HG03432 (cell line): ENCODE results near the gene IFNGR2.
"Not testable (repeated sequence)": the region's sequence is repeated elsewhere in the genome, so short reads cannot be mapped to it uniquely, and the experiment has no call there.

Experiments used
- ATAC-seq: cut with Tn5 transposase; IDR thresholded peaks from one replicate; pipeline ENCODE4 v1.9.1; 2021; ENCODE audit warnings: mild to moderate bottlenecking, moderate library complexity; ENCODE audit not compliant: unreplicated experiment

IFNGR2 gene, protein sequence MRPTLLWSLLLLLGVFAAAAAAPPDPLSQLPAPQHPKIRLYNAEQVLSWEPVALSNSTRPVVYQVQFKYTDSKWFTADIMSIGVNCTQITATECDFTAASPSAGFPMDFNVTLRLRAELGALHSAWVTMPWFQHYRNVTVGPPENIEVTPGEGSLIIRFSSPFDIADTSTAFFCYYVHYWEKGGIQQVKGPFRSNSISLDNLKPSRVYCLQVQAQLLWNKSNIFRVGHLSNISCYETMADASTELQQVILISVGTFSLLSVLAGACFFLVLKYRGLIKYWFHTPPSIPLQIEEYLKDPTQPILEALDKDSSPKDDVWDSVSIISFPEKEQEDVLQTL

DNA sequence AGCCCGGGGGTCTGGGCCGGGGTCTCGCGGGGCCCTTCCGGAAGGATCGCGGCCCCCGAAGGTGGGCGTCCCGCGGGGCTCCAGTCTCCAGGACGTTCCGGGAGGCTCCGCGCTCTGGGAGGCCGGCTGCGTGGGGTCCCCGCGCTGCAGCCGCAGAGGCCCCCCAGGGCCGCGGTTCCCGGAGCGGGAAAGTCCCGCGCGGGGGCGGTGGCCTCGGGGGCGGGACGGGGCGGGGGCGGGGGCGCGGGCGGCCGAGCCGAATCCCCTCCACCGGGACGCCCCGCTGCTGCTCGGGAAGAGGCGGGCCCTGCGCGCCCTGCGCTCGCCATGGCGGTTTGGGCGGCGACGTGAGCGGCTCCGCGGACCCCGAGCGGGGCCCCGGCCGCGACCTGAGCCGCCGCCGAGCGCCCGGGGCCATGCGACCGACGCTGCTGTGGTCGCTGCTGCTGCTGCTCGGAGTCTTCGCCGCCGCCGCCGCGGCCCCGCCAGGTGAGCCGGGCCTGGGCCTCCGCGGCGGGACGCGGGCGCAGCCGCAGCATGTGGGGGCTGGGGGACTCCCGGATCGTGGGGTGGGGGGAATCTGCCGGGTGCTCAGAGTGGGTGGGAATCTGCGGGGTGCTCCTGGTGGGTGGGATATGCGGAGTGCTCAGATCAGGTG lies at the start of gene IFNGR2:
Gene IFNGR2, plus strand, starts transcription at position 286 of the 658 bp plus-strand sequence. Its CDS starts 131 bp downstream, at position 417.
- peak; percentile 44 for ATAC-seq

DNA sequence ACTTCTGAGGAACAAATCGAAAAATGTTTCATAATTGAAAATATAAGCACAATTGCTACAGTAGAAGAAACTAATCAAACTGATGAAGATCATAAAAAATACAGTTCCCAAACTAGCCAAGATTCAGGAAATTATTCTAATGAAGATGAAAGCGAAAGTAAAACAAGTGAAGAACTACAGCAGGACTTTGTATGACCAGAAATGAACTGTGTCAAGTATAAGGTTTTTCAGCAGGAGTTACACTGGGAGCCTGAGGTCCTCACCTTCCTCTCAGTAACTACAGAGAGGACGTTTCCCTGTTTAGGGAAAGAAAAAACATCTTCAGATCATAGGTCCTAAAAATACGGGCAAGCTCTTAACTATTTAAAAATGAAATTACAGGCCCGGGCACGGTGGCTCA lies 47.9 kb upstream of the IFNGR2 start:
- no peak for ATAC-seq

DNA sequence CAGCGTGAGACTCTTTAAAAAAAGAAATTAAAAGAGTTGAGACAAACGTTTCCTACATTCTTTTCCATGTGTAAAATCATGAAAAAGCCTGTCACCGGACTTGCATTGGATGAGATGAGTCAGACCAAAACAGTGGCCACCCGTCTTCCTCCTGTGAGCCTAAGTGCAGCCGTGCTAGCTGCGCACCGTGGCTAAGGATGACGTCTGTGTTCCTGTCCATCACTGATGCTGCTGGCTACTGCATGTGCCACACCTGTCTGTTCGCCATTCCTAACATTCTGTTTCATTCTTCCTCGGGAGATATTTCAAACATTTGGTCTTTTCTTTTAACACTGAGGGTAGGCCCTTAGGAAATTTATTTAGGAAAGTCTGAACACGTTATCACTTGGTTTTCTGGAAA lies 47.2 kb upstream of the IFNGR2 start:
- ATAC-seq = no peak

DNA sequence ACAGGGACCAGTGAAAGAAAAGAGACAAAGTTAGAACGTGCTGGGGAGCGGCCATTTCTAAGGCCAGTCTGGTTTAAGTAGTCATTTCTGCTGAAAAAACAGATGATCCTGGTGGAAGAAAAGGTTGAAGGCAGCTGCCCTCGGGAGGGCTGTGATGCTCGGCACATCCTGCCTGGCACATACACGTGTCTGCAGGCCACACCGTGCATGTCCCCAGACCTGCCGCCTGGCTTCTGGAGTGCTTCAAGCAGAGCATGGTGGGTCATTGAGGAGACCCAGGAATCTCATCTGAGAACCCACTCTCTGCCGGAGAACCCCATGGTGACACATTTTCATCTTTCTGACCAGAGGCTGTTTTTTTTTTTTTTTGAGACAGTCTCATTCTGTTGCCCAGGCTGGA lies 46.0 kb upstream of the IFNGR2 start:
- ATAC-seq = no peak

DNA sequence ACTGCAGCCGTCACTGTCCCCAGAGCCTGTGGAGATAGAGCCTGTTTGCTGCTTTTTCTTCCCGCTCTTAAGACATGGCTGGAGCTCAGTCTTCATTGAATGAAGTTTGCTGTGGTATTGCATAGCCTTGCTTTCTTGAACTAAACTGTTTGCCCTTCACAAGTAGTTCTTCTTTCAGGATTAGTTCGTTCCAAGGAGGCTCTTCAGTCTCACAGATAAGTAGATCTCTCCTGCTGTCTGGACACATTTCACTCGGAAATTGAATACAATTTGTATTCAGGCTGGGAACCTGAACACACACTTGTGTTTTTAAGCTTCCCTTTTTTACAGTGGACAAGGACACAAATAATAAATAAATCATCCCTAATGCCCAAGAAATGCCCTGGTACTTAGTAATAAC lies 43.8 kb upstream of the IFNGR2 start:
- no peak for ATAC-seq

DNA sequence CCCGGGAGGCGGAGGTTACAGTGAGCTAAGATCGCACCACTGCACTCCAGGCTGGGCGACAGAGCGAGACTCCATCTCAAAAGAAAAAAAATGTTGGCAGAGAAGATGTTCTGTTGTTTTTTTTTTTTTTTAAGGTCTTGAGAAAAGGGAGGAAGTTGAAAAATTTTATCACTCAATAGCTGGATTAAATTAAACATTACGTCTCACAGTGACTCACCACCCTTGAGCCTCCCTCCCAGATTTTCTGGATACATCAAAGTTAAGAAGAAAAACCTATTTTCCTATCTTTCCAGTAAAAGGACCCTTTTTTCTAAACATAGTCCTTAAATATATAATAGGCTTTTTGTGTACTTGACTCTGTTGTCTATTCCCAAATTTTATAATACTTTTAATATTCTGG lies 42.9 kb upstream of the IFNGR2 start:
- ATAC-seq = no peak

DNA sequence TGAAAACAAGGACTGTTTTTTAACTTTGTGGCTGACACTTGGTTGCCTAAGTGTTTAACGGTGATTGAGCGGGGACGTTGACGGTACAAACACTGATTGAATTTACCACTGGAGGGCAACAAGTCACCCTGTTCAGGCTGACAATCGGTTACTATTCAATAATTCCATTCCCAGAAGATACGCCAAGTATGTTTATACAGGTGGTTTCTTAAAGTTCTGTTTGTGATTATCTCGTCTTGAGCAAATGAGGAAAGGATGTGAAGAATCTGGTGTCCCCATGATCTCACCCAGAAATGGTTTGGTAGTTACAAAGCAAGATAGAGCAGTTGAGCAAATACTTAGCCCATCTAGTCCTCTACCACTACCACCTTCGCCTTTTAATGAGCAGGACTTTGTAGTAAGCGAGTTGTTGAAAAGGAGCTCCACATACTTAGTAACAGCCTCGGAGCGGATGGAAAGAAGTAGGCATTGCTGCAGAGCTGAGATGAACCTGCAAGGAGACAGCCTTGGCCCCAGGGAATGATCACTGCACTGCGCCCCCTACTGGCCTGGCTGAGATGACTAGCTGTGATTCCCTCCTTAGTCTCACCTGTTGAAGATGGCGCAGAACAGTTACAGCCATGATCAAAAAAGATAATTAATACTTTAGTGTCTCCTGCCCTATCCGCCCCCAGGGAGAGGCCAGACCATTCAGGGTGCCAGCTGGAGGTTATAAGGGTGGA lies 42.2 kb upstream of the IFNGR2 start:
- ATAC-seq = peak; percentile 77

DNA sequence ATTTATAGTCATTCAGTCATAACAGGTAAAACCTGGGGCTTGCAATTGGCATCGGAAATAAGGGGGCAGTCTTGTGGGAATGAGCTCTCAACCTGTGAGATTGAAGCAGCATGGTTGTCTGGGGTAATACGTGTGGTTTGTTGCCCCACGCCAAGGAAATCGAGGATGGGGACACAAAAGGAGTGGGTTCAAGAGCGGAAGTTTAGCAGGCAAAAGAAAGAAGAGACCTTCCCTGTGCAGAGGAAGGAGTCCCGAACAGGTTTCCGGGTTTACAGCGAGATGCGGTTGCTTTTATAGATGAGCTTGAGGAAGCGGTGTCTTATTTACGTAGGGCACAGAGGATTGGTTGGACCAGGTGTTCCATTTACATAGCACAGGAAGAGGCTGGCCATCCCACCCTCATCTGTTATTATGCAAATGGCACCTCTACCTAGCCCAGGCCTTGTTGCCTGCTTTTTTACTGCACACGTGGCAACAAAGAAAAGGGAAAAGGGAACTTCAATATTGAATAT lies 41.1 kb upstream of the IFNGR2 start:
- ATAC-seq = peak; percentile 52

DNA sequence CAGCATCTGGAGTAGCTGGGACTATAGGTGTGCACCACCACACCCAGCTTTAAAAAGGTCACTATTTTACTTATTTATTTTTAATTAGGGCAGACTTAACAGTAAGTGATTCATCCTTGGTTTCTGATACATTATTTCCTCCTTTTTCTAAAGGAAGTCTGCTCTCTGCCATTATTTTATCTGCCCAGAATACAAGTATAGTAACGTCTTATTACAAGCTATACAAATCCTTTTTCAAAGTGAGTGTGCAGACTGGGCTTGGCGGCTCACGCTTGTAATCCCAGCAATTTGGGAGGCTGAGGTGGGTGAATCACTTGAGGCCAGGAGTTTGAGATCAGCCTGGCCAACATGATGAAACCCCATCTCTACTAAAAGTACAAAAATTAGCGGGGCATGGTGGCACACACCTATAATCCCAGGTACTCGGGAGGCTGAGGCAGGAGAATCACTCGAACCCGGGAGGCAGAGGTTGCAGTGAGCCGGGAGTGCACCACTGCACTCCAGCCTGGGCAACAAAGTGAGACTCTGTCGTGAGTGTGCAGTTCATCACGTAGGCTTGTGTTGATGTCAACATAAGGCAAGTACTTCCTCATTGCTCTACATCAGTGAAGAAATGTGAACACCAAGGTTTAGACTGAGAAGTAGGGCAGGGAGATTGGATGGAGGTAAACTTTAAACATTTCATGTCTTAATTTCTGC lies 39.2 kb upstream of the IFNGR2 start:
- ATAC-seq = not testable (repeated sequence)

DNA sequence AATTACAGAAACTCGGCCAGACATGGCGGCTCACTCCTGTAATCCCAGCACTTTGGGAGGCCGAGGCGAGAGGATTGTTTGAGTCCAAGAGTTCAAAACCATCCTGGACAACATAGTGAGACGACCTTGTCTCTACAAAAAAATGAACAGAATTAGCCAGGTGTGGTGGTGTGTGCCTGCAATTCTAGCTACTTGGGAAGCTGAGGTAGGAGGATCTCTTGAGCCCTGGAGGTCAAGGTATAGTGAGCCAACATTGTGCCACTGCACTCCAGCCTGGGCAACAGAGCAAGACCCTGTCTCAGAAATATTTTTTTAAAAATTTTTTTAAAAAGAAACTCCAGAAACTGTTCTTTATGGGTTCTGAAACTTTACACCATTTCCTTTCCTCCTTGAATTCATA lies 38.4 kb upstream of the IFNGR2 start:
- no peak for ATAC-seq

DNA sequence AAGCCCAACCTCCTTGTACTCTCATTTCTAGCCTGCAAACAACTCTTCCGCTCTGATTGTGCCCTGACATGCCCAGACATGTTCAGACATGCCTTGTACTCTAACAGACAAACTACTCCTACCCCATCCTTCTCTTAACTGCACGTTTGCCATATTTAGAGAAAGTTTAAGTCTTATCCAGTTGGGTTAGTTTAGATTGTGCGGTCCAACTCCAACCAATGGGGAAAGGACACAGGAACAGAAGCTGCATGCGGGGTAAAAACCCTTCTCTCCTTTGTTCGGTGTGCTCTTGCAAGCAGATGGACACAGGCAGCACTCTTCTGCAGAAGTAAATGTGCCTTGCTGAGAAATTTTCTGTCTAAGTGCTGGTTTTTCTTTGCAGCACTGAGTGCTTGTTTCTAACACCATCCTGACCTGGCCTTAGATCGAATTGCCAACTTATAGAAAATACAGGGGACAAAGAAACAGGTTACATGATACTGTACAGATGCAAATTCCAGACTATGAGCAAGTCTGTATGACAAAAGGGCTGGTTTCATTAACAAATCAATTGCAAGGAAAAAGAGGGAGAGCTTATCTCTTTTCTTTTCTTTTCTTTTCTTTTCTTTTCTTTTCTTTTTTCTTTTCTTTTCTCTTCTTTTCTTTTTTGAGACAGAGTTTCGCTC lies 35.8 kb upstream of the IFNGR2 start:
- no peak for ATAC-seq

DNA sequence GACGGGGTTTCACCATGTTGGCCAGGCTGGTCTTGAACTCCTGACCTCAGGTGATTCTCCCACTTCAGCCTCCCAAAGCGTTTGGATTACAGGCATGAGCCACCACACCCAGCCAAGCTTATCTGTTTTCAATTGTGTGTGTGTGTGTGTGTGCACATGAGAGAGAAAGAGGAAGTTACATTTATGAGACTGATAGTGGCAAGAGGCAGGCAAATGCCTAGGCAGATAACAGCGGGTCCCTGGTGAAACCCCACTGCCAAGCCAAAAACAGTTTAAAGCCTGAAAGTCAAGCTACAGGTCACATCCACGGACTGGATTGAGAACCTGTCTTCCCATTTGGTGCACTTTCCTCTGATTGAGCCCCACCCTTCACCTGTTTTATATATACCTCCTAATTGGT lies 35.1 kb upstream of the IFNGR2 start:
- no peak for ATAC-seq

DNA sequence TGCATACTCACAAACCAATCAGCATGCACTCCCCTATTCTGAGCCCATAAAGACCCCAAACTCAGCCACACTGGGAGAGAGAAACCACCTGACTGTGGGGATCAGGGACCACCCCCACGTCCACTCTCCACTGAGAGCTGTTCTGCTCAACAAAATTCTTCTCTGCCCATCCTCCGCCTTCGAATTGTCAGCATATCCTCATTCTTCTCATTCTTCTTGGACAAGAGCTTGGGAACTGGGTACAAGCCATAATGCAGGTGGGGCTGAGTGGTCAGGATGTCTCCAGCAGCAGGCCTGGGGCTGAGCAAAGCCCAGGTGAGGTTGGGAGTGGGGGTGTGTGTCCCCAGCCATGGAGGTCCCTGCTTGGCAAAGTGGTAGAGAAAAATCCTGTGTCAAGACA lies 34.6 kb upstream of the IFNGR2 start:
- ATAC-seq = no peak

DNA sequence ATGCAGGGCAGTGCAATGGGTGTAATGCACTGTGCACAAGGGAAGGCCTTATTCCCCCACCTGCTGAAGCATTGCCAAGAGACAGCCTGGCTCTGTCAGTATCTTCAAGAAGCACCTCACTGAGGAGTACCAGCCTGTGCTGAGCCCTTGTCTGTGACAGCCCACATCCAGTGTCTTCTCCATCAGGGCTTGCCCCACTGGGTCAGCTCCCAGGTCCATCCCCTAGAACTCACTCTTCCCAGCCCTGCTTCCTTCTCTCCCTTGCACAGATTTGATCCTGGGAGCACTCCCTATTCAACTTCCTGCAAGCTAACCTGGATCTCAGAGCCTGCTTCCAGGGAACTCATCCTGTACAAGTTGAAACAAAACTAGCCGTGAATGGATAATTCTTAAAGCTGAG lies 33.6 kb upstream of the IFNGR2 start:
- ATAC-seq = no peak

DNA sequence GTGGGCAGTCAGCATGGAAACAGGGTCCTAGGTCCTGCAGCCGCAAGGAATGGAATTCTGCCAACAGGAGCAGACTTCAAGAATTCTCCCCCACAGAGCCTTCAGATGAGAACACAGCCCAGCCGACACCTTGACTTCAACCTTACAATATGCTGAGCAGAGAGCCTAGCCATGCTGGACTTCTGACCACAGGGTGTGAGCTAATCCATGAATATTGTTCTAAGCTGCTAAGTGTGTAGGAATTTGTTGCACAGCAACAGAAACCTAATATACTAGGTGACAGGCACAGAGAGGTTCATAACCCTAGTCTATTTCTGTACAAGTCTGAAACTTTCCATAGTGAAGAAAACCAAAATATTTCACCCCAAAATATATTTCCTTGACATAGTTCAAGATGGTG lies 32.9 kb upstream of the IFNGR2 start:
- ATAC-seq = no peak

DNA sequence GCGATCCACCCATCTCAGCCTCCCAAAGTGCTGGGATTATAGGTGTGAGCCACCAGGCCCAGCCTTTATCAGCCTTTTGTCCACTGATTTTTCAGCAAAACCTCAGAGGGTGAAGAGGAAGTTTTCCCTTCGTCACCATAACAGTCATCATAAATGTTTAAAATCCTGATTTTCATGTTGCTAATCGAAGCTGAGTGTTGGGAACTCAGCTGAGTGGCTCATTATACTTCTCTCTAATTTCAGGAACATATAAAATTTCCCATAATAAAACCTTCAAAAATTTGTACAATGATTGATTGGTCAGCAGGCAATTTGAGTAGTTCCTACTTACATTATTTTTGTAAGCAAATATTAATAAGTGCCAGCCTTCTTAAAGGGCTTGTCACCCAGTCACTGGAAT lies 31.8 kb upstream of the IFNGR2 start:
- ATAC-seq = no peak

DNA sequence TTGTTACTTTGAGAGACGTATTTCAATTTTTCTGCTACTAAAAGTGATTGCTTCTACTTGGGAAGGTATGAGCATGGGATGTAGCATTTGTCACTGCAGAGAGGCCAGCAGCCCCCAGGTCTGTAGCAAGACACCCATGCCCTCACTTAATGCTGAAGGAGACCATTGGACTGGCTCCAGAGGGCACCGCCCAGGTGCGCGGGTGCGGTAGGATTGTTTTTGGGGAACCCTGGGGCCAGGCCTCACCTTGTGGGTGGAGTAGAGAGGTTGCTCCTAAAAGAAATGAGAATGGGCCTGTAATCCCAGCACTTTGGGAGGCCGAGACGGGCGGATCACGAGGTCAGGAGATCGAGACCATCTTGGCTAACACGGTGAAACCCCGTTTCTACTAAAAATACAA lies 30.6 kb upstream of the IFNGR2 start:
- no peak for ATAC-seq

DNA sequence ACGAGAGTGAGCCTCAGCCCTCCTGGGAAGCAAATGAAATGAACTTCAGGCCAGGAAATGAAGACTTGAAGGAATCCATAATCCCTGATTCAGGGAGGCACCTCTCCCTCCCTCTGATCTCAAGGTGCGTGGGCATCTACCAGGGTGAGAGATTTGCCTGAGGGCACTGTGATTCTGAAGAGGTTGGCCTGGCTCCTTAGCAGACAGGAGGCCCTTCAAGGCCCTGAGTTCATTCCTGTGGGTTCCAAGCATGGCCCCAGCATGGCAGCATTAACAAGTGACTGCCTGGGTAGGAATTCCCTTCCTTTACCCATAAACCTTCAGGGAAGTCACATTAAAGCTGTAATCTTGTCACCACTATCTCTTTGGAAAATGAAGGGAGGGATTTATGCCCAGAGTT lies 29.8 kb upstream of the IFNGR2 start:
- ATAC-seq = no peak

DNA sequence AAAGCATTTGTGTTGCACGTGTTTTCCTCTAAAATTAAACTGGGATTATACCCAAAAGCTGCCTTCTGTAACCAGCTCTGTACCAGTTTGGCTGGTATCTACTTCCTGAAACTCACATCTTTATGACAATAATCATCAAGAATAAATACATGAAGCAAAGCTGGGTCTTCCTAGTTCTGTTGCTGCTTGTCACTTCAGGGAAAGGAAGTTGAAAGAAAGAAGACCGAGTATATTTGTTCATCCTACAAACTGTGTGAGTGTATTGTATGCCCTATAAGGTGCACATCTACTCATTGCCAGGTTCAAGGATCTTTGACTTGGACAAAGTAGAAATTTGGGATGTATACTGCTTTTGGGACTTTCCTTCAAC lies 29.1 kb upstream of the IFNGR2 start:
- no peak for ATAC-seq

DNA sequence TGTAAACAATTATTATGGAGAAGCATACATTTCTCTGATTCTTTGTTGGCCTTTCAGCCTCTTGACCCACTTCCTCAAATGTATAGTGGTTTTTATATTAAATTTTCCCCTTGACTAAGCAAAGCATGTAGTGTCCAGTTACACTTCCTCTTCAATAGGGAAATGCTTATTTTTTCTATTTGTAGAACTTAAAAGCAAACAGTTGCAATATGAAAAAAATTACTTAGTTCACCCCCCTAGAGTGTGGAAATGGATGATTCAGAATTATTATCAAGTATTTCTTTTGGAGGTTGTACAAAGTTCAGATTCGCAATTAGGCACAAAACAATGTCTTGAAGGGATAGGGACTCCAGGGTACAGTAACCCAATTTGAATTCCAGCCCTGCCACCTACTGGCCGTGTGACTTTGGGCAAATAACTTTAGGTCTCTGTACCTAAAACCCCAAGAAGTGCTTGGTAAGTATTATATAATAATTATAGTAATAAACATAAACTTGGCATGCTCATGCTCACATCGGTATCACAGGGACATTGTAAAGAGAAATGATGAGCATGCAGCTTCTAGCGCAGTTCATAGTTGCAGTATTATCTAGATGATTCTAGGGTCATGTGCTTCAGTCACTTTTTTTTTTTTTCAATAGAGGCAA lies 28.6 kb upstream of the IFNGR2 start:
- no peak for ATAC-seq
